Activated CD8-positive, alpha-beta T cell treated with anti-CD3 and anti-CD28 coated beads for 36 hours (primary cell): ENCODE measurements around the gene BST1. TPM values are rescaled to one million over a fixed set of nuclear protein-coding genes. Genes with fewer than 3 reads are reported as not detected.

Experiments
- ATAC-seq: fragments of 200-7000 bp; cut with Tn5 transposase; one replicate; pipeline ENCODE4 v1.10.0; 2021; ENCODE audit warnings: mild to moderate bottlenecking, moderate library complexity
- CTCF ChIA-PET: fragments of 350-600 bp; sonication (Branson Sonifier 250); formaldehyde crosslinking; loops from one replicate; lab custom pipeline; 2021; ENCODE audit warnings: antibody characterized with exemption; lab: Charles Lee
- POLR2A ChIA-PET: fragments of 350-600 bp; sonication (Branson Sonifier 250); formaldehyde crosslinking; loops from one replicate; lab custom pipeline; 2021; ENCODE audit warnings: antibody characterized with exemption; lab: Charles Lee
- DNase-seq: peaks from one replicate; pipeline ENCODE4 v3.0.0-alpha.2; 2020
- H3K27ac Mint-ChIP-seq: one replicate; pipeline ENCODE4 v1.8.0; 2021; ENCODE audit warnings: mild to moderate bottlenecking, mixed read lengths
- H3K27me3 Mint-ChIP-seq: one replicate; pipeline ENCODE4 v1.8.0; 2021; ENCODE audit warnings: mixed read lengths
- H3K36me3 Mint-ChIP-seq: one replicate; pipeline ENCODE4 v1.8.0; 2021; ENCODE audit warnings: low read depth, mixed read lengths
- H3K4me1 Mint-ChIP-seq: one replicate; pipeline ENCODE4 v1.8.0; 2021; ENCODE audit warnings: low read depth, mixed read lengths
- H3K4me3 Mint-ChIP-seq: one replicate; pipeline ENCODE4 v1.8.0; 2021; ENCODE audit warnings: mild to moderate bottlenecking, moderate library complexity, mixed read lengths
- H3K9me3 Mint-ChIP-seq: one replicate; pipeline ENCODE4 v1.8.0; 2021; ENCODE audit warnings: mixed read lengths
- intact Hi-C: fragments of 100-400 bp; cut with micrococcal nuclease; formaldehyde crosslinking; loops from one replicate; pipeline ENCODE4 v1.10.0; 2022
- total RNA-seq, 2 experiments: library from RNA; stranded (reverse); gene quantifications; one replicate each; pipeline ENCODE4 v1.2.3, GENCODE V29; 2021
- TF ChIP-seq, protein P1 (sequence below): fragments of 200-600 bp; IDR thresholded peaks from one replicate; pipeline ENCODE4 v1.8.0; 2022; ENCODE audit warnings: antibody characterized with exemption, mild to moderate bottlenecking

BST1 gene
- total RNA-seq, 2 experiments from 2014 or later: 0.20 to 0.65 TPM

DNA sequence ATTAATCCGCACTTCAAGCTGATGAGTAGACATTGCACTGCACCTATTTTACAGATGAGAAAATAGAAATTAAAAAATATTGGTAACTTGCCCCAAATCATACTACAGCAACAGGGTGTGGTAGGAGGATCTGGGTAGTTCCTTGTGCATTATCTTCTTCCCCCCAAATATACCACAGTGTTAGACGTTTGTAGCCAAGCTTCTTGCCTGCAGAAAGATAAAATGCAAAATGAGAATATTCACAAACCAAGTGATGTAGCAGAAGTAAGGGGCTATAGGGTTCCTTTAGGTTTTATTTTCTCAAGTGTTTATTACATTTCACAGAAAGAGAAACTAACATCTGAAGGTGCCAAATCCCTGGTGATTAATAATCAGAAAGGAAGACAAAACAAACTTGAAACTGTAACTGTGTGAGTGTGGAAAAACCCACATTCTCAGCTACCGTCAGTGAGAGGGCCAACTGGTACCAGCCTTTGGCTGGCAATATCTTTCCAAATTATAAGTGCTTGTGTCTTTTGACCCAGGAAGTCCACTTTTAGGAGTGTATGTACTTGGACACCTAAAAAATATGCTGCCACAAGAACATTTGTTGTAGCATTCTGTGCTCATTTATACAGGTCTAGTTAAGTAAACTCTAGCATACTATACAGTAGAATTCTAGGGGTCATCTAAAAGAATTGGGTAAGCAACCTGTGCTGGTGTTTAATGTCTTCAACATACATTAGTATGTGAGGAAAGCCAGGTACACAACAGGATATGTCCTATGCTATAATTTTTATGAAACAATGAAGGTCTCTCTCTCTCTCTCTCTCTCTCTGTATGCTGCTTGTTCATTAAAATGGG is 68.6 kb downstream of the BST1 start:
- ChIA-PET POLR2A (interaction anchor here (0.6 to 3.7 kb wide), 6 partner anchors 9 to 759 kb away, joined by 3 to 19 read pairs (median 4); no protein-coding TSS in a partner anchor), CTCF (interaction anchor here (1.0 to 11.6 kb wide), 4 partner anchors 12 to 184 kb away, joined by 3 to 112 read pairs (median 4); no protein-coding TSS in a partner anchor)
- H3K9me3 Mint-ChIP-seq: no peaks in the 10 kb centered on the region
- peak; percentile 83 for ATAC-seq
- H3K36me3 Mint-ChIP-seq: no peaks in the 10 kb centered on the region
- DNase-seq: peak; percentile 49
- intact Hi-C loops: loop anchor here (2.0 kb wide), 1 partner anchor 15 kb away; no protein-coding TSS in a partner anchor
- peaks cover 65% of the 10 kb centered on the region for H3K4me1 Mint-ChIP-seq
- TF ChIP-seq, protein P1, sequence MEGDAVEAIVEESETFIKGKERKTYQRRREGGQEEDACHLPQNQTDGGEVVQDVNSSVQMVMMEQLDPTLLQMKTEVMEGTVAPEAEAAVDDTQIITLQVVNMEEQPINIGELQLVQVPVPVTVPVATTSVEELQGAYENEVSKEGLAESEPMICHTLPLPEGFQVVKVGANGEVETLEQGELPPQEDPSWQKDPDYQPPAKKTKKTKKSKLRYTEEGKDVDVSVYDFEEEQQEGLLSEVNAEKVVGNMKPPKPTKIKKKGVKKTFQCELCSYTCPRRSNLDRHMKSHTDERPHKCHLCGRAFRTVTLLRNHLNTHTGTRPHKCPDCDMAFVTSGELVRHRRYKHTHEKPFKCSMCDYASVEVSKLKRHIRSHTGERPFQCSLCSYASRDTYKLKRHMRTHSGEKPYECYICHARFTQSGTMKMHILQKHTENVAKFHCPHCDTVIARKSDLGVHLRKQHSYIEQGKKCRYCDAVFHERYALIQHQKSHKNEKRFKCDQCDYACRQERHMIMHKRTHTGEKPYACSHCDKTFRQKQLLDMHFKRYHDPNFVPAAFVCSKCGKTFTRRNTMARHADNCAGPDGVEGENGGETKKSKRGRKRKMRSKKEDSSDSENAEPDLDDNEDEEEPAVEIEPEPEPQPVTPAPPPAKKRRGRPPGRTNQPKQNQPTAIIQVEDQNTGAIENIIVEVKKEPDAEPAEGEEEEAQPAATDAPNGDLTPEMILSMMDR: no peak
- peak overlapping the region; percentile 1 for H3K4me3 Mint-ChIP-seq
- H3K27me3 Mint-ChIP-seq: peaks cover 18% of the 10 kb centered on the region
- peak overlapping the region; percentile 47 for H3K27ac Mint-ChIP-seq

DNA sequence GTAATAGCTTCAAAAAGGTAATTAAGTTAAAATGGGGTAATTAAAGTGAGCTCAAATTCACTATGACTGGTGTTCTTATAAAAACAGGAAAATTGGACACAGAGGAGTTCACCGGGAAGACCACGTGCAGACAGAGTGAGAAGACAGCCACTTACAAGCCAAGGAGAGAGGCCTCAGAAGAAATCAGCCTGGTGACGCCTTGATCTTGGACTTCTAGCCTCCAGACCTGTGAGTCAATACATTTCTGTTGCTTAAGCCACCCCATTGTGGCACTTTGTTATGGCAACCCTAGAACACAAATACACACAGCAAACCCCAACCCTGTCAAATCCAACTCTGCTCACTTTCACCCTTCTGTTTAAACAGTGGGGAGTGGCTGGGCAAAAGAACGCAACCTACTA is 71.2 kb downstream of the BST1 start:
- Mint-ChIP-seq H3K27ac (no peak overlapping the region), H3K4me1 (peaks cover 67% of the 10 kb centered on the region), H3K27me3 (peaks cover 22% of the 10 kb centered on the region), H3K9me3 (no peaks in the 10 kb centered on the region), H3K36me3 (peaks cover 2% of the 10 kb centered on the region), H3K4me3 (no peak overlapping the region)
- TF ChIP-seq, protein P1: no peak
- ATAC-seq (no peak), DNase-seq (peak; percentile 47)
- intact Hi-C loops: no loop called here
- ChIA-PET POLR2A (interaction anchor here (1.1 to 2.0 kb wide), 3 partner anchors 8 to 17 kb away, joined by 3 to 6 read pairs (median 6); no protein-coding TSS in a partner anchor), CTCF (interaction anchor here (0.7 to 11.6 kb wide), 4 partner anchors 14 to 43 kb away, joined by 3 to 112 read pairs (median 7); no protein-coding TSS in a partner anchor)

GRCh38 chr4:15776871-15777648 is 74.2 kb downstream of the BST1 start:
- no peaks in the 10 kb centered on the region for H3K9me3 Mint-ChIP-seq
- TF ChIP-seq, protein P1: no peak
- ChIA-PET POLR2A (interaction anchor here (0.9 to 2.7 kb wide), 4 partner anchors 10 to 20 kb away, joined by 3 to 11 read pairs (median 5); no protein-coding TSS in a partner anchor), CTCF (interaction anchor here (1.3 to 1.5 kb wide), 2 partner anchors 19 to 21 kb away, joined by 4 to 5 read pairs; no protein-coding TSS in a partner anchor)
- H3K27me3 Mint-ChIP-seq: peaks cover 22% of the 10 kb centered on the region
- intact Hi-C loops: loop anchor here (5.0 kb wide), 1 partner anchor 40 kb away; no protein-coding TSS in a partner anchor
- peaks cover 28% of the 10 kb centered on the region for H3K36me3 Mint-ChIP-seq
- H3K27ac Mint-ChIP-seq: no peak overlapping the region
- DNase-seq (no peak), ATAC-seq (no peak)
- no peak overlapping the region for H3K4me3 Mint-ChIP-seq
- peaks cover 73% of the 10 kb centered on the region for H3K4me1 Mint-ChIP-seq

DNA sequence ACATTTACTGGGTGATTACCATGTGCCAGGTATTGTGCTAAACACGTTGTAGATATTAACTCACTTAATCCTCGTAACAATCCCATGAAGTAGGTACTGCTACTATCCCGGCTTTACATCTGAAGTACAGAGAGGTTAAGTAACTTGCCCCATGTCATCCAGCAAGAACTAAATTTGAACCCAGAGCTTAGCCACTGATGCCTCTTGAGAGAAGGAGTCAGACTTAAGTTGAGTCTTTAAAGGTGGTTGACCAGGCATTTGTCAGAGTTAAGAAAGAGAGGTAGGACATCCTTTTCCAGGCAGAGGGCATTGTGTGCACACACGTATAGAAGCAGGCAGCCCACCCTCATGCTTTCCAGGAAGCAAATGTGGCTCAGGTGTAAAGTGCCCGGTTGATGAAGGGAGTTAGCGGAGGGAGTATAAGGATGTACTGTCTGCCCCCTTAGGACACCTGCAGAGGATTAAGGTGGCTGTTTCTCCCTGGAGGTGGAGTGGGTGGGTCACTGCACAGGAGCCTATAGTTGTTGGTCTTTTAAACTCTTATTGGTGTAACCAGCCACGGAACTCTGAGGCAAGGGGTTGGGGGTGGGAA is 74.9 kb downstream of the BST1 start:
- POLR2A ChIA-PET: interaction anchor here (0.9 to 2.7 kb wide), 4 partner anchors 11 to 21 kb away, joined by 3 to 11 read pairs (median 5); no protein-coding TSS in a partner anchor

More for the DNA sequence above, 74.9 kb downstream of the BST1 start:
- no peak for ATAC-seq
- Mint-ChIP-seq H3K36me3 (peaks cover 33% of the 10 kb centered on the region), H3K4me3 (peak overlapping the region; percentile 85), H3K27me3 (peaks cover 19% of the 10 kb centered on the region), H3K27ac (peak overlapping the region; percentile 88), H3K4me1 (peaks cover 71% of the 10 kb centered on the region), H3K9me3 (no peaks in the 10 kb centered on the region)
- CTCF ChIA-PET: interaction anchor here (1.3 to 1.5 kb wide), 2 partner anchors 20 to 21 kb away, joined by 4 to 5 read pairs; no protein-coding TSS in a partner anchor
- intact Hi-C loops: loop anchor here (5.0 kb wide), 1 partner anchor 40 kb away; no protein-coding TSS in a partner anchor
- TF ChIP-seq, protein P1: no peak
- DNase-seq: no peak
